Prostate gland (tissue), 2 donors: ENCODE measurements around the gene EPB41L2.

Source experiments
- POLR2A ChIP-seq: fragments of 450-650 bp; IDR thresholded peaks from one replicate; pipeline ENCODE4 v1.6.1; 2016; ENCODE audit warnings: antibody characterized with exemption, mild to moderate bottlenecking
- TF ChIP-seq, protein P1 (sequence below), 4 experiments: fragments of 200-600 bp in 2 of 4; fragments of 450-650 bp in 2 of 4; sonication (generic) in 2 of 4; IDR thresholded peaks; 1 replicate in 3 of 4; 2 replicates in 1 of 4; pipeline ENCODE4 v1.5.1; 2016 to 2019; ENCODE audit warnings: antibody characterized with exemption in 4 of 4, mild to moderate bottlenecking in 2 of 4, moderate library complexity in 2 of 4

DNA sequence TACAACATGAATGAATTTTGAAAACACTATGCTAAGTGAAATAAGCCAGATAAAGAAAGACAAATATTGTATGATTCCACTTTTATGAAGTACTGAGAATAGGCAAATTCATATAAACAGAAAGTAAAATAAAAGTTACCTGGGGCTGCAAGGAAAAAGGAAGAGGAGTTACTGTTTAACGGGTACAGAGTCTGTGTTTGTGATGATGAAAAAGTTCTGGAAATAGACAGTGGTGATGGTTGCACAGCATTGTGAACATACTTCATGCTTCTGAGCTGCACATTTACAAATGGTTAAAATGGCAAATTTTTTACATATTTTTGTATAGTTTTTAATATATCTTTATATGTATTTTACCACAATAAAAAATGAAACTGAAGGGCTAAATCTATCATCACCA, 29.4 kb downstream of the EPB41L2 start:
- TF ChIP-seq POLR2A: no peak
- TF ChIP-seq, protein P1, sequence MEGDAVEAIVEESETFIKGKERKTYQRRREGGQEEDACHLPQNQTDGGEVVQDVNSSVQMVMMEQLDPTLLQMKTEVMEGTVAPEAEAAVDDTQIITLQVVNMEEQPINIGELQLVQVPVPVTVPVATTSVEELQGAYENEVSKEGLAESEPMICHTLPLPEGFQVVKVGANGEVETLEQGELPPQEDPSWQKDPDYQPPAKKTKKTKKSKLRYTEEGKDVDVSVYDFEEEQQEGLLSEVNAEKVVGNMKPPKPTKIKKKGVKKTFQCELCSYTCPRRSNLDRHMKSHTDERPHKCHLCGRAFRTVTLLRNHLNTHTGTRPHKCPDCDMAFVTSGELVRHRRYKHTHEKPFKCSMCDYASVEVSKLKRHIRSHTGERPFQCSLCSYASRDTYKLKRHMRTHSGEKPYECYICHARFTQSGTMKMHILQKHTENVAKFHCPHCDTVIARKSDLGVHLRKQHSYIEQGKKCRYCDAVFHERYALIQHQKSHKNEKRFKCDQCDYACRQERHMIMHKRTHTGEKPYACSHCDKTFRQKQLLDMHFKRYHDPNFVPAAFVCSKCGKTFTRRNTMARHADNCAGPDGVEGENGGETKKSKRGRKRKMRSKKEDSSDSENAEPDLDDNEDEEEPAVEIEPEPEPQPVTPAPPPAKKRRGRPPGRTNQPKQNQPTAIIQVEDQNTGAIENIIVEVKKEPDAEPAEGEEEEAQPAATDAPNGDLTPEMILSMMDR (IDR thresholded peaks at IDR 0.05): no peak
